ENCODE measurements around the gene SYCP2L.

Gene SYCP2L

DNA sequence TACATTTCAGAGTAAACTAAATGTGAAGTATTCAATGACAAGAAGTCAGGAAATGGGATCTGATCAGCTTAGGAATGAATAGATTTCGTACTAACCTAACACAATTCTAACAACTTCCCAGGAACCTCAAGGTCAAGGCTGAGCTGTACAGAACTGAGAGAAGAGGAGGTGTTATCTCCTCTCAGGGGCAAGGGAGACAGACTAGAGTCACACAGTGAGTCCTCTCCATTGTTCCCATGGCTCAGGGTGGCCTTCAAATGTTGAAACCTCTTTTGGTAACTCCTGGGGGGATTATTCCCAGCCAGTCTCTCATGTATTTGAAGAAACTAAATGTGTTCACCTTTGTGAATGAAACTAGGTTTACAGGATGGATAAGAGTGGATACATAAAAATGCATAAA lies 129.6 kb downstream of the SYCP2L start:
- no peak overlapping the region for H3K27ac ChIP-seq (ENCODE audit: extremely low read depth, low read depth, low read length)
- H3K4me1 ChIP-seq (ENCODE audit: control insufficient read depth, insufficient read depth, low read length), result peaks cover 15% of the 10 kb centered on the region
- POLR2A ChIA-PET, result no interaction called here
- H3K4me3 ChIP-seq (ENCODE audit: low read depth, low read length), result no peak overlapping the region
- CTCF ChIA-PET, result interaction anchor here (0.6 to 1.3 kb wide), 3 partner anchors 16 to 51 kb away, joined by 3 to 6 read pairs (median 4); no protein-coding TSS in a partner anchor
- no peak for TF ChIP-seq WT1 (tag by site-specific recombination; IDR thresholded peaks at IDR 0.05)
- no peak for TF ChIP-seq ZNF621 (tag by site-specific recombination; IDR thresholded peaks at IDR 0.05)
- TF ChIP-seq ZNF529 (tag by site-specific recombination; IDR thresholded peaks at IDR 0.05; ENCODE audit: insufficient replicate concordance), result no peak
- TF ChIP-seq ZNF239 (tag by site-specific recombination; IDR thresholded peaks at IDR 0.05), result no peak
- no peak for TF ChIP-seq KLF1 (tag by site-specific recombination; IDR thresholded peaks at IDR 0.05)
- TF ChIP-seq ZNF433 (tag by site-specific recombination; IDR thresholded peaks at IDR 0.05; ENCODE audit: low read depth), result no peak
- TF ChIP-seq ZNF747 (tag by site-specific recombination; IDR thresholded peaks at IDR 0.05), result no peak
- TF ChIP-seq ZNF785 (tag by site-specific recombination; IDR thresholded peaks at IDR 0.05), result no peak
- TF ChIP-seq ZNF48 (tag by site-specific recombination; IDR thresholded peaks at IDR 0.05), result no peak
- TF ChIP-seq, protein P1, sequence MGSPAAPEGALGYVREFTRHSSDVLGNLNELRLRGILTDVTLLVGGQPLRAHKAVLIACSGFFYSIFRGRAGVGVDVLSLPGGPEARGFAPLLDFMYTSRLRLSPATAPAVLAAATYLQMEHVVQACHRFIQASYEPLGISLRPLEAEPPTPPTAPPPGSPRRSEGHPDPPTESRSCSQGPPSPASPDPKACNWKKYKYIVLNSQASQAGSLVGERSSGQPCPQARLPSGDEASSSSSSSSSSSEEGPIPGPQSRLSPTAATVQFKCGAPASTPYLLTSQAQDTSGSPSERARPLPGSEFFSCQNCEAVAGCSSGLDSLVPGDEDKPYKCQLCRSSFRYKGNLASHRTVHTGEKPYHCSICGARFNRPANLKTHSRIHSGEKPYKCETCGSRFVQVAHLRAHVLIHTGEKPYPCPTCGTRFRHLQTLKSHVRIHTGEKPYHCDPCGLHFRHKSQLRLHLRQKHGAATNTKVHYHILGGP (tag by site-specific recombination; IDR thresholded peaks at IDR 0.05), result no peak
- TF ChIP-seq ZNF561 (tag by site-specific recombination; IDR thresholded peaks at IDR 0.05; ENCODE audit: borderline replicate concordance), result no peak
- TF ChIP-seq OVOL3 (tag by site-specific recombination; IDR thresholded peaks at IDR 0.05), result no peak
- H3K36me3 ChIP-seq (ENCODE audit: control insufficient read depth in 2 of 2, insufficient read depth in 1 of 2, low read length in 2 of 2), result no peaks in the 10 kb centered on the region
- H3K9me3 ChIP-seq (ENCODE audit: control insufficient read depth, insufficient read depth, low read depth, low read length), result no peaks in the 10 kb centered on the region

DNA sequence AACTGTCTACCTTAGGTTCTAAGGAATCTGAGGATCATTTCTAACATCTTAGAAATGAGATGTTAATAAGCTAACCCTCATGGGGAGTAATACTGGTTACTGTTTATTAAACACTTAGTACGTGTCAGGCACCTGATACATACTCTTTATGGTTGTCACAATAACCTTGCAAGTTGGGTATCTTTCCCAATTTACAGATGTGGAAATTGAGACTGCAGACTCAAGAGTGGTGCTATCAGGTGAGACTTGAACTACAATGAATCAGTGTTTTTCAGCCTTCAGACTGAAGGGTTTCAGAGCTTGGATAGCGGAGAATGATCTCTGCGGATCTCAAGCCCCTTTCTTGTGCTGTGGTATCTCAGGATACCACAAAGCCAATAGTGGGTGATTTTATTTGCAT lies 130.2 kb downstream of the SYCP2L start:
- CTCF ChIA-PET, result interaction anchor here (0.6 to 1.3 kb wide), 4 partner anchors 16 to 50 kb away, joined by 3 to 6 read pairs (median 4); no protein-coding TSS in a partner anchor
- peaks cover 14% of the 10 kb centered on the region for H3K4me1 ChIP-seq (ENCODE audit: control insufficient read depth, insufficient read depth, low read length)
- POLR2A ChIA-PET, result no interaction called here
- no peaks in the 10 kb centered on the region for H3K9me3 ChIP-seq (ENCODE audit: control insufficient read depth, insufficient read depth, low read depth, low read length)
- no peak overlapping the region for H3K27ac ChIP-seq (ENCODE audit: extremely low read depth, low read depth, low read length)
- H3K36me3 ChIP-seq (ENCODE audit: control insufficient read depth in 2 of 2, insufficient read depth in 1 of 2, low read length in 2 of 2), result no peaks in the 10 kb centered on the region
- no peak overlapping the region for H3K4me3 ChIP-seq (ENCODE audit: low read depth, low read length)
- TF ChIP-seq ZNF266 (tag by site-specific recombination; IDR thresholded peaks at IDR 0.05; ENCODE audit: low read depth), result no peak
- no peak for TF ChIP-seq ZNF48 (tag by site-specific recombination; IDR thresholded peaks at IDR 0.05)
- no peak for TF ChIP-seq ZBTB8A (tag by site-specific recombination; IDR thresholded peaks at IDR 0.05)
- no peak for TF ChIP-seq ZFP41 (tag by site-specific recombination; IDR thresholded peaks at IDR 0.05; ENCODE audit: borderline replicate concordance)
- TF ChIP-seq ZNF146 (tag by site-specific recombination; IDR thresholded peaks at IDR 0.05), result no peak
- no peak for TF ChIP-seq ZNF391 (tag by site-specific recombination; IDR thresholded peaks at IDR 0.05; ENCODE audit: borderline replicate concordance, low read depth)
- no peak for TF ChIP-seq ZNF555 (tag by site-specific recombination; conservative IDR thresholded peaks at IDR 0.05)

DNA sequence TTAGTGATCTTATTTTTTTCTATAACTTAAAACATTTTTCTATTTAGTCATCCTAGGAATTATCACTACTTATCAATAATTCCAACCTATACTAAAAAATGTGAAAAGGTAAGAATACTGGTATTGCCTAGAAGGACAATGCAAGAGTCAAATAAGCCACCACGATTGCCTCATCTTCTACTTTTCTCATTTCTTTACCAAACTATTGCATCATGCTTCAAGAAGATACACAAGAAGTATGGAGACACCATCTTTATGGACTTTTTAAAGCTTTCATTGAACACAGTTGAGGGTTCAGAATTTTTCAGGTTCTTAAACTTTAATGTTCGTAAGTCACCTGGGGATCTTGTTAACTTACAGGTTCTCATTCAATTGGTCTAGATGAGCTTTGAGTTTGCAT lies 131.4 kb downstream of the SYCP2L start:
- POLR2A ChIA-PET, result no interaction called here
- TF ChIP-seq, protein P2, sequence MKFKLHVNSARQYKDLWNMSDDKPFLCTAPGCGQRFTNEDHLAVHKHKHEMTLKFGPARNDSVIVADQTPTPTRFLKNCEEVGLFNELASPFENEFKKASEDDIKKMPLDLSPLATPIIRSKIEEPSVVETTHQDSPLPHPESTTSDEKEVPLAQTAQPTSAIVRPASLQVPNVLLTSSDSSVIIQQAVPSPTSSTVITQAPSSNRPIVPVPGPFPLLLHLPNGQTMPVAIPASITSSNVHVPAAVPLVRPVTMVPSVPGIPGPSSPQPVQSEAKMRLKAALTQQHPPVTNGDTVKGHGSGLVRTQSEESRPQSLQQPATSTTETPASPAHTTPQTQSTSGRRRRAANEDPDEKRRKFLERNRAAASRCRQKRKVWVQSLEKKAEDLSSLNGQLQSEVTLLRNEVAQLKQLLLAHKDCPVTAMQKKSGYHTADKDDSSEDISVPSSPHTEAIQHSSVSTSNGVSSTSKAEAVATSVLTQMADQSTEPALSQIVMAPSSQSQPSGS (tag by site-specific recombination; IDR thresholded peaks at IDR 0.05; ENCODE audit: low read depth), result peak; percentile 17; the same call in 1 of the 2 replicates
- TF ChIP-seq, protein P1 (tag by site-specific recombination; IDR thresholded peaks at IDR 0.05), result no peak
- TF ChIP-seq ZNF214 (tag by site-specific recombination; IDR thresholded peaks at IDR 0.05; ENCODE audit: borderline replicate concordance), result no peak
- Histone ChIP-seq H3K9me3 (ENCODE audit: control insufficient read depth, insufficient read depth, low read depth, low read length) (no peaks in the 10 kb centered on the region), H3K36me3 (ENCODE audit: control insufficient read depth in 2 of 2, insufficient read depth in 1 of 2, low read length in 2 of 2) (no peaks in the 10 kb centered on the region), H3K27ac (ENCODE audit: extremely low read depth, low read depth, low read length) (no peak overlapping the region), H3K4me1 (ENCODE audit: control insufficient read depth, insufficient read depth, low read length) (peaks cover 6% of the 10 kb centered on the region; the same call in 1 of the 2 replicates), H3K4me3 (ENCODE audit: low read depth, low read length) (no peak overlapping the region)
- CTCF ChIA-PET, result interaction anchor here (0.8 to 1.6 kb wide), 3 partner anchors 18 to 63 kb away, joined by 3 to 6 read pairs (median 3); no protein-coding TSS in a partner anchor
